ENCODE data around the gene SPDYA.

The SPDYA gene

DNA sequence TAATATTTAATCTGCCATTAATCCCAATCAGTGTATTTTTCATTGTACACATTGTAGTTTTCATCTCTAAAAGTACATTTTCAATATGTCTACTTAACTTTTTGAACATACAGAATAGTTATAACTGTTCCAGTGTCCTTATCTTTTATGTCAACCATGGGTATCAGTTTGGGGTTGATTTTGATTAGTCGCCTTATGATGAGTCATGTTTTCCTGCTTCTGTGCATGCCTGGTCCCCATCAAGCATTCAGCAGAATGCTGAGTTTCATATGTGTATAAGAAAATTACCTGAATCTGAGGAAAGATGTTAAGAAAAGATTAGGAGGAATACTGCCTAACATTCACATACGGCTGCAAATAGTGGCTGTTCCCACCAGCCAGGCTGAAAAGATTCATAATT is 17.7 kb downstream of the SPDYA start:
- DNase-seq (ENCODE audit: low spot score), result no peak

DNA sequence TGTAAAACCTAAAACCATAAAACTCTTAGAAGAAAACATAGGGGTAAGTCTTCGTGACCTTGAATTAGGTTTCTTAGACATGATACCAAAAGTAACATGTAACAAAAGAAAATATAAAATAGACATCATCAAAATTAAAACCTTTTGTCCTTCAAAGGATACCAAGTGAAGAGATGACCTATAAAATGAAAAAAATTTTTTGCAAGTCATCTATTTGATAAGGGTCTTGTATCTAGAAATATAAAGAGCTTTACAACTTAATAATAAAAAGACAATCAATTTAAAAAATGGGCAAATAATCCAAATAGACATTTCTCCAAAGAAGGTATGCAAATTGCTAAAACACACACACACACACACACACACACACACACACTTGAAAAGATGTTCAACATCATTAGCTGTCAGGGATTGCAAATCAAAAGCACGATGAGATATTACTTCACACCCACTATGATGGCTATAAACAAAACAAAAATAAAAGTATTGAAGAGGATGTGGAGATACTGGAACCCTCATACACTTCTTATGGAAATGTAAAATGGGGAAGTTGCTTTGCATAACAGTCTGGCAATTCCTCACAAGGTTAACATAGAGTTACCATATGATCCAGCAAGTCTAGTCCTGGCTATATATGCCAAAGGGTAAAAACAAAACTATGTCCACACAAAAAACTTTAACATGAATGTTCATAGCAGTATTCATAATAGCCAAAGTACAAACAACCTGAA is 23.3 kb downstream of the SPDYA start:
- no peak for DNase-seq (ENCODE audit: low spot score)

DNA sequence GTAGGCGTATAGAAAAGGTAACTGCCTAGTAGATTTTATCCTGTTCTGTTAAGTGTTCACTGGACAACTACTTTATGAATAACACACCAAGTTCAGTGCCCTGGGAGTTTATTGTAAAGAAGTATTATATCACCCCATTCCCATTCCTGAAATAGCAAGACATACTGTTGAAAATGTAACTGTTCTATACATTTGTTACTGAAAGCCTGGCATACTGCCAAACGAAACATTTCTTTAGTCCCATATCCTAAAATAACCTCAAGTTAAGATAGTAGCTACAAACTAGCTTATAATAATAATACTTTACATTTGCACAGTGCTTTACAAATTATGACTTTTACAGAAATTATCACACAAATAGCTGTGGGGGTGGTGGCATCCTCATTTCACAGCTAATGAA is 25.1 kb downstream of the SPDYA start:
- DNase-seq (ENCODE audit: low spot score), result no peak

DNA sequence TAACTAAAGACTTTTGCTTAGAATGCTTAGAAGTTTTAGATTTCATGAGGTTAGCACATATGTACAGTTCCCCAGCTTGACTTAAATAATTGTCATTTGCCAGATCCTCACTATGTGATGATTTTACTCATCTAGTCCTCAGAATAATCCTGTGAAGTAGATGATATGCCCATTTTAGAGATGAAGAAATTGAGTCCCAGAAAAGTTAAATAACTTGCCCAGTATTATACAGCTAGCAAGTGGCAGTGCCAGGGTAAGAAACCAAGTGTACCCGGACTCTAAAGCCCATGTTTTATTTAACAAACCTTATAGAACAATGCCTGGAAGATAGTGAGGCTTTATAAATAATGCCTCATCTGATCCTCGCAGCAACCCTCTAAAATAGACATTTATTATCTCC is 28.3 kb downstream of the SPDYA start:
- DNase-seq (ENCODE audit: low spot score), result no peak

DNA sequence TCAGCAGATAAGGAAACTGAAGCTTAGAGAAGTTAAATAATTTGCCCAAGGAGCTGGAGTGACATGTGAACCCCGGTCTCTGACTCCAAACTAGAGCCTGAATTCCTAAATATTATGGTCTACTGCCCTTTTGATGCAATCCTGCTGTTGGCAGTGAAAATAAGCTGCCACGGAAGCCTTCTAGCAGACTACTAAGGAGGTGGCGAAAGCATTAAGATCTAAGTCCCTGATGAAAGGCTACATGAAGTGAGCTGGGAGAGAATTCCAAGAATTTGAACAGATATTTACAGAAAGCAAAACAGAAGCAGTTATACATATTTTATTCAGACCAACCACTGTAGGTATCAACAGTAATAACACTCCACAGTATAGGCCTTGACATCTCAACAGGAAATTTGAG is 31.4 kb downstream of the SPDYA start:
- no peak for DNase-seq (ENCODE audit: low spot score)

DNA sequence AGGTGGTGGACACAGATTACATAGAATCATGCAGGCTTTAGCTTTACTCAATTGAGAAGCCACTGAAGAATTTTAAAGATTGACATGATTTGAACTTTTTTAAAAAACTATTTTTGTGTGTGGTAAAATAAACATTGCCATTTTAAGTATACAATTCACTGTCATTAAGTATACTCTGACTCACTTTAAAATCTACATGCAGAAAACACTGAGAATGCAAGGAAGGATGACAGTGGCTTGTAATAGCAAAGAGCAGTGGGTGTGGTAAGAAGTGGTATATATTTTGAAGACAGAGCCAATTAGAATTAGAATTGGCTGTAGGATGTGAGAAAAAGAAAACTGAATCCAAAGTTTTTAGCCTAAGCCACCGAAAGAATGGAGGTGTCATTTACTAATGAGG is 44.6 kb downstream of the SPDYA start:
- no peak for DNase-seq (ENCODE audit: low spot score)

DNA sequence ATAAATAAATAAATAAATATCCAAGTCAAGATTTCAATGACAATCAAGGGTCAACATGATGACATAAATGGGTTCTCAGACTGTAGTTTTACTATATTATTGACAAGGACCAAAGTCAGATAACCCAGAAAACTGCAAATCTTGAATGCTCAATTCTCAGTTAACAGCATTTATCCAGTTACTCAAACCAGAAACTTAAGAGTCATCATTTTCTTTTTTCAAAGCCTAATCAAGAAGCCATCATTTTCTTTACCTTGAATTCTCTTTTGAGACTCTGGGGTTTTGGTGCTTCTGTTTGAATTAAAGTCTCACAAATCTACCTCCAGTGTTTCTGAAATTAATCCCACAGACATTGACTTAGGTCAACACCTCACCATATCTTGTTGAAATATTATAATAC is 45.3 kb downstream of the SPDYA start:
- DNase-seq (ENCODE audit: low spot score), result no peak

DNA sequence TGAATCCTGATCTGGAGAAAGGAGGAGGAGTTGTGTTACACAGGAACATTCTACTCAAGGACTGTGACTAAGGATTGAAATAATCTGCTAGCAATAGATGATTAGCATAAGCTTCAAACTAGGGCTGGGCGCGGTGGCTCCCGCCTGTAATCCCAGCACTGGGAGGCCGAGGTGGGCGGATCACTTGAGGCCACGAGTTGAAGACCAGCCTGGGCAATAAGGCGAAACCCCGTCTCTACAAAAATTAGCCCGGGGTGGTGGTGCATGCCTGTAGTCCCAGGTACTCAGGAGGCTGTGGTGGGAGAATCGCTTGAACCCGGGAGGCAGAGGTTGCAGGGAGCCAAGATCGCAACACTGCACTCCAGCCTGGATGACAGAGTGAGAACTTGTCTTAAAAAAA is 58.0 kb downstream of the SPDYA start:
- no peak for DNase-seq (ENCODE audit: low spot score)

DNA sequence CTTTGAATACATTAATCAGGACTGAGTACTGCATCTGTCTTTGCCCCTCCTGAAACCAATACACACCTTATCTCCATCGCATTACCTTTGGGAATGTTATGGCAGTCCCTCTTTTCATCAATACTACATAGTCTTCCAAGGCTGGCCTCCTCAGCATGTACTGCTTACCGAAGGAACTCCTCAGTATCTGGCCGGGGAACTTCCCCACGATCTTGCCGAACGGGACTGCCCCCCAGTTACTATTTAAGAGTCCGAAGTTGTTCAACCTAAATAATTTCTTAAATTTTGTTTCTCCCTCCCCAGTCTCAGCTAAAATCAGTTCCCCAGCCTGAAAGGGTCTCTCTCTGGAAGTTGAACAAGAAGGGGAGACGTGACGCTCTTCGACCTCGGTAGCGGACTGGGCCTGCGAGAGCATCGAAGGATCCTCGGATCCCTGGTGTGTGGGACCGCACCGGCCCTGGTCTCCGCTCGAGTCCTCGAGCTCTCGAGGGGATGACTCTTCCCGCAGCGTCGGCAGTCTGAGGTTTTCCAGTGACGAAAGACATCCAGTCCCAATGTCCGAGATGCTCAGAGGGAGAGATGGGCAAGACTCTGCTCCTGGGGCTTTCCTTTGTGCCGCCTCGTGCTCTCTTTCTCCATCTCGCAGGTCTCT is 59.0 kb downstream of the SPDYA start:
- DNase-seq (ENCODE audit: low spot score), result no peak

DNA sequence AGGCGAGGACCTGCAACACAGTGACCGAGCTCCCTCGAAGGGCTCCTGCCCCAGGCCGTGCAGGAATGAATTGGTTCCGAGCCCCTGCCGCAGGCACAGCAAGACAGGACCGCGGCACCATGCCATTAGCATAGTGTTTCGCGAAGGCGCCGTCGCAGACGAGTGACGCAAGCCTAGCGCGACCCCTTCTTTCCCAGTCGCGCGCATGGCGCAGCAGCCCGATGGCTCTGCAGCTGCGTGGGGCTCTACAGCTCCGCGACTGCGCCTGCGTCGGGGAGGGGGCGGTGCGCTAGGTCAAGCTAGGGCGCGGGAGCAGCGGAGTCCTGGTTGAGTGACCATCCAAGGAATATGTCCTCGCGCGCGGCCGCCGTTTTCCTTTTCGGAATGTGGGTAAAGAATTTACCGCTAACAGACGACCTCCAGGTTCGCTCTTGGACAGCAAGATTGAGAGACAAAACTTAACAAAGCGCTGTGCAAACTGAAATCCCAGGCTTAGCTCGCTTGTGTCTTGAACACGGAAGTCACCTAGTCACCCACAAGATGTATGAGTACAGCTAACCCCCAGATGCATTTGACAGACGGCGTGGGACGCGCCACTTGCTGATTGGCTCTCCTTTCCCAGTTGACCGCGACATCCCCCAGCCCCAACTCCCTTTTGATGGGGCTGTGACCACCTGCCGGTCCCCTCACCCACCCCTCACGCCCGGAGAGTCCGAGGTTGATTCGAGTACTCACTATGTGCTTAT is 59.7 kb downstream of the SPDYA start, which contains the start of gene TRMT61B:
TSS of gene TRMT61B (minus strand) at position 164 of the 746 bp plus-strand sequence. CDS start at position 132, 32 bp downstream.
- DNase-seq (ENCODE audit: low spot score), result peak; percentile 92

DNA sequence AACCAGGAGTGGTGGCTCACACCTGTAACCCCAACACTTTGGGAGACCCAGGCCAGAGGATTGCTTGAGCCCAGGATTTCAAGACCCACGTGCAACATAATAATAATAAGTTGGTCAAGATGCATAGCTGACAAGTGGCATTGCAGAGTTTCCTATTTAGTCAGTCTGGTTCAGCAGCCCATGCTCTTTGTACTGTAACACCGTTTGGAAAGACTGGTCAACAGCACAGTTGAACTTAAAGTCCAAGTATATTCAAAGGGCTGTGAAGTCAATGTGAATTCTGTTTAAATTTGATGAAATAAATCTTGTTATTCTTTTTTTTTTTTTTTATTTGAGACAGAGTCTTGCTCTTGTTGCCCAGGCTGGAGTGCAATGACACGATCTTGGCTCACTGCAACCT is 61.0 kb downstream of the SPDYA start:
- no peak for DNase-seq (ENCODE audit: low spot score)

DNA sequence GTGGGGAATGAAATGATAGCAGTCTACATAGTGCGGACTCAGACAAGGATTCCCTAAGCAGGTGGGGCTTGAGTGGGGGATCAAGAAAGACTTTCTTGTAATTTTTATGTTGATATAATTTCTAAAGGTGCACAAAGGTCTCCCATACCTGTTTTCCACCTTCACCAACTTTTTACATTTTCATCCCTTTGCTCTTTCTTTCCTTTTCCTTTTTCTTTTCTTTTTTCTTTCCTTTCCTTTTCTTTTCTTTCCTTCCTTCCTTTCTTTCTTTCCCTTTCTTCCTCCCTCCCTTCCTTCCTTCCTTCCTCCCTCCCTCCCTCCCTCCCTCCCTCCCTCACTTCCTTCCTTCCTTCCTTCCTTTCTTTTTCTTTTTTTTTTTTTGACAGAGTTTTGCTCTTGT is 69.6 kb downstream of the SPDYA start:
- DNase-seq (ENCODE audit: low spot score), result no peak

DNA sequence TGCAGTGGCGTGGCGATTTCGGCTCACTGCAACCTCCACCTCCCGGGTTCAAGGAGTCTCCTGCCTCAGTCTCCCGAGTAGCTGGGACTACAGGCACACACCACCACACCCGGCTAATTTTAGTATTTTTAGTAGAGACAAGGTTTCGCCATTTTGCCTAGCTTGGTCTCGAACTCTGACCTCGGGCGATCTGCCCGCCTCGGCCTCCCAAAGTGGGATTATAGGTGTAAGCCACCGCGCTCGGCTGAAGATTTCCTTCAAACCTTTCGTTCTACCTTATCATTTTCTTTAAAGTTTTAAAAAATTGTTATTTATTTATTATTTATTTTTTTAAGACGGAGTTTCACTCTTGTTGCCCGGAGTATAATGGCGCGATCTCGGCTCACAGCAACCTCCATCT is 82.9 kb downstream of the SPDYA start:
- DNase-seq (ENCODE audit: low spot score), result no peak

DNA sequence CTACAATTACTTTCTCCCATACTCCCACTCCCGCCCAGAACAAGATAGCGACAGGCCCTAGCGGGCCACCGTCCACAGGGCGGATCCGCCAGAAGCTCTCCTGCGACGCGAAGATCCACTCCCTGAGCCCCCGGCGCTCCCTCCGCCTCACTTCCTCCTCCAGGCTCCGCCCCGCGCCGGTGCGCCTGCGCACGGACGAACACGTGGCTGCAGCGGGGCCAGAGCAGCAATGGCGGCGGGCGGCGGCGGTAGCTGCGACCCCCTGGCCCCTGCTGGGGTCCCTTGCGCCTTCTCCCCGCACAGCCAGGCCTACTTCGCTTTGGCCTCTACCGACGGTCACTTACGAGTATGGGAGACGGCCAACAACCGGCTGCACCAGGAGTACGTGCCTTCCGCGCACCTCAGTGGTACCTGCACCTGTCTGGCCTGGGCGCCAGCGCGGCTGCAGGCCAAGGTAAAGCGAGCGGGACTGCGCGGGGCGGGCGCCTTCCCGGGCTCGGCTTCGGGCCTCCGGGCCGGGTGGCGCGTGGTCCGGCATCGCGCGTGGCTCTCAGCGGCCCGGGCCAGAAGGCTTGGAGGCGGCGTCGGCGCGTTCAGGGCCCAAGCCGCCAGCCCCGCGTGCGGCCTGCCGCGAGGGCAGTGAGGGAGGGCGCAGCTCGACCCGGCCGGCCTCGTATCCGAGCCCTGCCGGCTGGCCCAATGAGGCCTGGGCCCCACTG is 84.0 kb downstream of the SPDYA start, which contains the start of gene WDR43:
TSS of gene WDR43 (plus strand) at position 198 of the 719 bp plus-strand sequence. CDS start at position 230, 32 bp downstream.
- DNase-seq (ENCODE audit: low spot score), result peak; percentile 97

DNA sequence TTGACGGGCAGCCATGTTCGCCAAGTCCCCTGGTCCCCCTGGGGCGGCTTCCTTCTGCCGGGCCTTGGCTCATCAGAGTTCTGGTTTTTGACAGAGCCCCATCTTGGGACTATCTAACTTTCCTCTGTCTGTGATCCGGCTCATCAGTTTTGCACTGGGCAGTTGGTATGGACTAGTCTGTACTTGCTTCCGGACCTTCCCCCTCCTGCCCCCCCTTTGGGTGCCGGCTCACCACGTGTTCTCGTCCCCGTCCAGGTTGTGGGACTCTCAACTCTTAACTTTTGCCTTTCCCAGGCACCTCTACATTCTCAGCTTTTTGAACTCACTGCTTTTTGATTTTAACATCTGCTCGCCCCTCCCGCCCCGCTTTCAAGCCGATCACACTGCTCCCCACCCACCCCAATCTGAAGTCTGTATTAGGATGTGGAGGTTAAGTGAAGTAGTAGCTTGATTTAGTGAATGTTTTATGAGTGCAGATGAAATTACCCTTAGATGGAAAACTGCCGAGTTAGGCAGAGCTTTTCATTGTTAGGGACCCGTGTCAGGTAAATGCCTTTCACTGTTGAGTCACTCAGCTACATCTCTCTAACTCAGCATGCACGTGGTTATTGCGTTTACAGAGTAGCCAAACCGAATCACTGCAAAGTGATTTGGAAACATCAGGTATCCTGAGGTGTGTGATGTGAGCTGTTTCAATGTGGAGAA is 84.7 kb downstream of the SPDYA start:
- peak; percentile 18 for DNase-seq (ENCODE audit: low spot score)

DNA sequence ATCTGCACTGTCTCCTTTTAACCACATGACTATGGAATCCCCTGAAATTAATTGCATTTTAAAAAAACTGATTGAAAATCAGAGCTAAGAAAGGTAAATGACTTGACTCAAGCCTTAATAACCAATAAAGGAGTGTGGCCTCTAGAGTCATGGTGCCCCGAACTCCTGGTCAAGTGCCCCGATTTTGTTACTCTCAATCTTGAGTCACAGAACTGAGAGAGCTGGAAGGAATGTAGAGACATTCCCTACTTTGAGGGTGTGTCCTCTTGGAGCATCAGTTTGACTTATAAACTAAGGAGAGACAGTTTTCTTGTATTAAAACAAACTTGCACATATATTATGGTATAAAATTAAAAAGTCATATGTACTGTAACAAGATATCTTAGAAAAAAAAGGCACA is 86.3 kb downstream of the SPDYA start:
- DNase-seq (ENCODE audit: low spot score), result no peak

DNA sequence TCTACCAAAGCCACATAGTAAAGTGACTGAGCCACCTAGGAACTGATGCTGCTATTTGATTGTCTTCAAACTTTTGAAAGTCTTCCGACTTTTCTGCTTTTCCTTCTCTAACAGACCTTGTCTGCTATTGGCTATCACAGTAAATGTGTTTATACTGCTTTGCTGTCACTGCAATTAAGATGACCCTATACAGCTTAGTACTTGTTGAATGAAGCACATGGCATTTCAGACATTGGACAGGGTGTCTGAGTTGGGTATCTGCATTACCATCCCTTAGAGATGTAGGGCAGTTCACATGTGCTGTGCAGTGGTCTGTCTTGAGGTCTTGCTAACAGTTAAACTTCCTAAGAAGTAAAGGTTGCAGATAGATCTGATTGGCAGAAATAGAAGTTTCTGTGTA is 87.4 kb downstream of the SPDYA start:
- DNase-seq (ENCODE audit: low spot score), result no peak

All from globus pallidus (tissue), 1 donor.